Progenitor cell of endocrine pancreas (in vitro differentiated cells): ENCODE results near the gene TRIP12. TPM values are rescaled to one million over a fixed set of nuclear protein-coding genes. Genes with fewer than 3 reads are reported as not detected.

Experiments
- DNase-seq: peaks from one replicate; pipeline ENCODE4 v3.0.0; 2021; ENCODE audit warnings: low spot score; ENCODE audit not compliant: unreplicated experiment
- H3K27ac Mint-ChIP-seq: 2 replicates; pipeline ENCODE4 v1.8.0; 2021; ENCODE audit warnings: mild to moderate bottlenecking, moderate library complexity, mixed read lengths
- H3K27me3 Mint-ChIP-seq: 2 replicates; pipeline ENCODE4 v1.8.0; 2021; ENCODE audit warnings: mixed read lengths
- H3K36me3 Mint-ChIP-seq: 2 replicates; pipeline ENCODE4 v1.8.0; 2022; ENCODE audit warnings: mixed read lengths; ENCODE audit not compliant: insufficient read depth
- H3K4me1 Mint-ChIP-seq: 2 replicates; pipeline ENCODE4 v1.8.0; 2021; ENCODE audit warnings: low read depth, mixed read lengths
- H3K4me3 Mint-ChIP-seq: 2 replicates; pipeline ENCODE4 v1.8.0; 2021; ENCODE audit warnings: low read depth, mild to moderate bottlenecking, moderate library complexity, mixed read lengths
- H3K9me3 Mint-ChIP-seq: 2 replicates; pipeline ENCODE4 v1.8.0; 2021; ENCODE audit warnings: low read depth, mixed read lengths
- total RNA-seq: library from RNA; stranded (reverse); gene quantifications from 2 replicates; pipeline ENCODE4 v1.2.1, GENCODE V29; 2021
- TF ChIP-seq, protein P1 (sequence below): fragments of 200-600 bp; sonication (generic); IDR thresholded peaks from one replicate; pipeline ENCODE4 v1.5.0; 2021; ENCODE audit warnings: antibody characterized with exemption, mild to moderate bottlenecking; ENCODE audit not compliant: unreplicated experiment

The TRIP12 gene
- total RNA-seq, 1 donor from 2014 or later: 228 TPM

DNA sequence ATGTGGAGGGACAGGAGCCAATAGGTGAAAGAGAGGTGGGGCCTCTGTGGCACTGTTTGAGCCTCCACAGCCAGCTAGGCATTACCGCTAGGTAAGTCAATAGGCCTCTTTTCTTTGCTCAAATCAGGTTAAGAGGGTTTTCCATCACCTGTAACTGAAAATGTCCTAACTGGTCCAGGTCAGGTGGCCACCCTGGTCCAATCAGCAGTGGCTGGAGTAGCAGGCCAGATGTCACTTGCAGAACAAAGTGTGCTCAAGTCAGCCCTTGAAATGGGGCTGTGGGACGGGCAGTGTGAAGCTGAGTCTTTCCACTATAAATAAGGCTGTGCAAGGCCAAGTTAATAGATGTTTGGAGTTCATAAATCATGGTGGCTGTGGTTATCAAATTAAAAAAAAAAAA is 21.4 kb upstream of the TRIP12 start:
- H3K27ac Mint-ChIP-seq: peak overlapping the region; percentile 62

DNA sequence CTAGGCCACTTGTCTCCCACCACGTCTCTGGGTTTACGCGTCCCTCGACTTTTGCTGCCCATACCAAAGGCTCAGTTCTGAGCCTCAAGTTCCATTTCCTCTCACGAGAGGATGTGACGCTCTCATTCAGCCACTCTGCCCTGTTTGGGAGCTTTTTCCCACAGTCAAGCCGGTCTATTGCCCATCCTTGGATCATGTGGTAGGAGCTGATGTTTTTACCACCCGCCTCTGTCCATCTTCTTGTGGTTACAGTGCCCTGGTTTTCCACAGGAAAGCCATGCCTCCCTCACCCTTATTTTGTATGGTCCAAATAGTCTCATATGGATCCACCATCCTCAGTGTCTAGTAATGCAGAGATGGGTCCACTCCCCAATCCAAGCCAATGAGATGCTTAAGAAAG is 20.9 kb upstream of the TRIP12 start:
- peaks cover 2% of the 10 kb centered on the region for H3K4me1 Mint-ChIP-seq
- DNase-seq: no peak
- H3K4me3 Mint-ChIP-seq: no peak overlapping the region
- no peaks in the 10 kb centered on the region for H3K9me3 Mint-ChIP-seq
- no peak overlapping the region for H3K27ac Mint-ChIP-seq
- H3K36me3 Mint-ChIP-seq: peaks cover 2% of the 10 kb centered on the region
- TF ChIP-seq, protein P1, sequence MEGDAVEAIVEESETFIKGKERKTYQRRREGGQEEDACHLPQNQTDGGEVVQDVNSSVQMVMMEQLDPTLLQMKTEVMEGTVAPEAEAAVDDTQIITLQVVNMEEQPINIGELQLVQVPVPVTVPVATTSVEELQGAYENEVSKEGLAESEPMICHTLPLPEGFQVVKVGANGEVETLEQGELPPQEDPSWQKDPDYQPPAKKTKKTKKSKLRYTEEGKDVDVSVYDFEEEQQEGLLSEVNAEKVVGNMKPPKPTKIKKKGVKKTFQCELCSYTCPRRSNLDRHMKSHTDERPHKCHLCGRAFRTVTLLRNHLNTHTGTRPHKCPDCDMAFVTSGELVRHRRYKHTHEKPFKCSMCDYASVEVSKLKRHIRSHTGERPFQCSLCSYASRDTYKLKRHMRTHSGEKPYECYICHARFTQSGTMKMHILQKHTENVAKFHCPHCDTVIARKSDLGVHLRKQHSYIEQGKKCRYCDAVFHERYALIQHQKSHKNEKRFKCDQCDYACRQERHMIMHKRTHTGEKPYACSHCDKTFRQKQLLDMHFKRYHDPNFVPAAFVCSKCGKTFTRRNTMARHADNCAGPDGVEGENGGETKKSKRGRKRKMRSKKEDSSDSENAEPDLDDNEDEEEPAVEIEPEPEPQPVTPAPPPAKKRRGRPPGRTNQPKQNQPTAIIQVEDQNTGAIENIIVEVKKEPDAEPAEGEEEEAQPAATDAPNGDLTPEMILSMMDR: no peak
- H3K27me3 Mint-ChIP-seq: no peaks in the 10 kb centered on the region

More for the DNA sequence above, 21.4 kb upstream of the TRIP12 start:
- no peak for DNase-seq
- Mint-ChIP-seq H3K4me1 (peaks cover 2% of the 10 kb centered on the region), H3K27me3 (no peaks in the 10 kb centered on the region), H3K36me3 (no peaks in the 10 kb centered on the region), H3K9me3 (no peaks in the 10 kb centered on the region), H3K4me3 (no peak overlapping the region)
- TF ChIP-seq, protein P1: no peak

DNA sequence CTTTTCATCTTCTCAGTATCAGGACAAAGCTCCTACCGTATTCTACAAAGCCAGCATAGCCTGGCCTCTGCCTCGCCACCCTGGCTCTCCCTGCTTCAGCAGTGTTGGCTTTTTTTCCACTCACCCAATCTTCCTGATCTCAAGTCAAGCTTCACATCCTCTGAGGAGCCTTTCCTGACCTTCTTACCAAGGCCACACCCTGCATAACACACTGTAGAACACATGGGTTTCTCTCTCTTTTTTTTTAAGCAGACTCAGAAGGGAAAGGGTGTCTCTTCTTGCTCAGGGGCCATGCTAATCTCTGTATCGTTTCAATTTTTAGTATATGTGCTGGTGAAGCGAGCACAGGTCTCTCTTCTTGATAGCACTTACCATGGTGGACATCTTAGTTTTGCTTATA is 15.7 kb upstream of the TRIP12 start:
- Mint-ChIP-seq H3K36me3 (peaks cover 11% of the 10 kb centered on the region), H3K27ac (no peak overlapping the region), H3K9me3 (peaks cover 3% of the 10 kb centered on the region), H3K27me3 (no peaks in the 10 kb centered on the region), H3K4me3 (no peak overlapping the region), H3K4me1 (no peaks in the 10 kb centered on the region)
- TF ChIP-seq, protein P1: no peak
- no peak for DNase-seq

DNA sequence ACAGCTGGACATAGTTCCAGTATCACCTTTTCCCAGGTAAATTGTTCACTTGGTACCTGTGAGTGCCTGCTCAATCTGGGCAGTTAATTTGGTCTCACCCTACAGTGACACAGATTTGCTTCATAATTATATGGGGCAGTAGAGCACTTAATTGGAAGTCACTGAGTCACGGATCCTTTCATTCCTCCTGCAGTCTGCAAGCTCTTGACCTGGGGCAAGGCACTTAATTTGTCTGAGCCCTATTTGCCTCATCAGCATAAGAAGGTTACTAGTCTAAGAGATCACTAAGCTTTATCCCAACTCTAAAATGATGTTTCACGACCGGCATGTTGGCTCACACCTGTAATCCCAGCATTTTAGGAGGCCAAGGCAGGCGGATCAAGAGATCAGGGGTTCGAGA is 9.4 kb upstream of the TRIP12 start:
- peaks cover 3% of the 10 kb centered on the region for H3K9me3 Mint-ChIP-seq
- no peak for DNase-seq
- H3K36me3 Mint-ChIP-seq: peaks cover 9% of the 10 kb centered on the region
- no peak overlapping the region for H3K27ac Mint-ChIP-seq
- no peak overlapping the region for H3K4me3 Mint-ChIP-seq
- H3K27me3 Mint-ChIP-seq: no peaks in the 10 kb centered on the region
- TF ChIP-seq, protein P1: no peak
- H3K4me1 Mint-ChIP-seq: peaks cover 3% of the 10 kb centered on the region

DNA sequence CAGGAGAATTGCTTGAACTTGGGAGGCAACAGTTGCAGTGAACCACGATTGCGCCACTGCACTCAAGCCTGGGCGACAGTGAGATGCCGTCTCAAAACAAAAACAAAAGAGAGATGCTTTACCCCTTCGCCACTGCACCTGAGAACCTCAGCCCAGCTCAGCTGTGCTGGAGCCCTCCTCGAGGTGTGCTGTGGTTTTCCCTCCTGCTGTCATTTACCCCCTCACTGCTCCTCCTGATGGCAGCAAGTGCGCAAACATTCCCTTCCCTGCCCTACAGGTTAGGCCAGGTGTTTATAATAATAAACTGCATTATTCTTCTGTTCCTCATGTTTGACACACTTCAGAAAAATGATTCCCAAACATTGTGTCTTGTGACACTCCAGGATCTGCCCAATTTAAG is 8.8 kb upstream of the TRIP12 start:
- H3K4me1 Mint-ChIP-seq: peaks cover 3% of the 10 kb centered on the region
- no peak overlapping the region for H3K4me3 Mint-ChIP-seq
- peaks cover 6% of the 10 kb centered on the region for H3K36me3 Mint-ChIP-seq
- DNase-seq: no peak
- H3K27ac Mint-ChIP-seq: no peak overlapping the region
- H3K27me3 Mint-ChIP-seq: no peaks in the 10 kb centered on the region
- H3K9me3 Mint-ChIP-seq: peaks cover 3% of the 10 kb centered on the region
- TF ChIP-seq, protein P1: no peak
